ENCODE measurements around the gene LLGL2. TPM values are rescaled to one million over a fixed set of nuclear protein-coding genes. Genes with fewer than 3 reads are reported as not detected.

The LLGL2 gene
- polyA plus RNA-seq (13.8 to 28.2 TPM (median 14.9 TPM) in 3 replicates), polyA minus RNA-seq (16.4 to 19.0 TPM (median 16.5 TPM) in 3 replicates)
- polyA plus RNA-seq (2011; ENCODE audit: low read depth) = 43.5 TPM
- polyA plus RNA-seq (2011; cell fraction: cytosol; rRNA removed) = 10.1 and 19.5 TPM in 2 replicates
- 37.9 and 41.0 TPM in 2 replicates for polyA plus RNA-seq (2011; cell fraction: nucleus; rRNA removed)
- polyA plus RNA-seq (2012; ENCODE audit: low replicate concordance) = 20.6 and 59.9 TPM in 2 replicates
- polyA minus RNA-seq (2011; cell fraction: cytosol; rRNA and poly(A)+ RNA removed) = 36.6 TPM
- polyA minus RNA-seq (2011; cell fraction: nucleus; rRNA and poly(A)+ RNA removed) = 23.8 and 27.2 TPM in 2 replicates

DNA sequence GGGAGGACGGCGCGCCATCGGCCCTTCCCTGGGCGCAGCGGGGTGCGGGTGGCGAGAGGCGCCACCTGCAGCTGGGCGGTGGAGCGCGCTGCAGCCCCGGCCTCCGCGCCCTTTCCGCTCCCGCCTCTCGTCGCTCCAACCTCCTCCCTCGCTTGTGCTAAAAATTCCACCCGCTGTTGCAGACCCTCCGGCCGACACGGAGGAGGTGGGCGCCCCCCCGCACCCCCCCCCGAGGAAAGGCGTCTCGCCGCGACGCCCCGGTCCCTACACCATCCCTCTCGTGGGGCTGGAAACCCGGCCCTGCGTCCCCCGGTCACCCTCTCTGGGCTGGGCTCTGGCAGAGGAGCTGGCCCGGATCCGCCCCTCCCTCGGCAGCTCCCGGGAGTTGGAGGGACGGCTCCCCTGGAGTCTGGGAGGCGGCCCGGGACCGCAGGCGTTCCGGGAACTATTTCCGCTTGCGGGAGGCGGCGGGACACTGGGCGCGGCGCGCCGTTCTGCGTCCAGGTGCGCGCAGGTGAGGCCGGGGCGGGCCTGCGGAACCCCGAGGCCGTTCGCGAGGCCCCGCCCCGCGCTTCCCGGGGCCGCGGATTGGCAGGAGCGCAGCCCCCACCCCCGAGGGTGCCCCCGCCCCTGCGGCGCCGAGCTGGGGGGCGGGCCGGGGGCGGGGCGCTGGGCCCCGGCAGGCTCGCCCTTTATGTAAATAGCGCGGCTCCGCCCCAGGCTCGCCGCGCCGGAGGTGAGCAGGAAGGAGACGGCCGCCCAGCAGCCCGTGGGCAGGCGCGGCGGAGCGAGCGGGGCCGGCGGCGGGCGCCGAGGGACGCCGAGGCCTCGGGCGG is at the start of gene LLGL2:
Gene LLGL2 (plus strand): TSS at position 728 of the 836 bp plus-strand sequence. CDS start 17,730 bp downstream, outside the sequence.
- Histone ChIP-seq H4K20me1 (ENCODE audit: control insufficient read depth, extremely low read depth, insufficient read depth, low read length) (no peaks in the 10 kb centered on the region), H3K9me1 (ENCODE audit: control insufficient read depth, extremely low read depth, insufficient read depth, low read length) (no peaks in the 10 kb centered on the region), H2AFZ (ENCODE audit: control insufficient read depth, low read length) (peak within 1 kb of the TSS; percentile 60), H3K9me3 (ENCODE audit: control insufficient read depth, low read depth, low read length) (no peaks in the 10 kb centered on the region), H3K27ac (ENCODE audit: control insufficient read depth, insufficient read depth, low read length) (peak within 1 kb of the TSS; percentile 36), H3K27me3 (ENCODE audit: control insufficient read depth, extremely low read depth, insufficient read depth, low read length) (no peaks in the 10 kb centered on the region), H3K4me3 (ENCODE audit: control insufficient read depth in 2 of 3, extremely low read depth in 1 of 3, insufficient read depth in 2 of 3, low read depth in 1 of 3, low read length in 3 of 3) (peak within 1 kb of the TSS; percentile 63 to 92 (median 78)), H3K4me1 (ENCODE audit: control insufficient read depth, extremely low read depth, insufficient read depth, low read length) (peaks cover 6% of the 10 kb centered on the region), H3K79me2 (ENCODE audit: control insufficient read depth, insufficient read depth, low read length) (no peaks in the 10 kb centered on the region), H3K4me2 (ENCODE audit: control insufficient read depth, extremely low read depth, insufficient read depth, low read depth, low read length) (peak within 1 kb of the TSS; percentile 97), H3K9ac (ENCODE audit: control insufficient read depth, extremely low read depth, insufficient read depth, low read length) (peak within 1 kb of the TSS; percentile 63), H3K36me3 (ENCODE audit: control insufficient read depth in 2 of 2, extremely low read depth in 1 of 2, insufficient read depth in 2 of 2, low read length in 2 of 2) (peaks cover 7 to 11% of the 10 kb centered on the region in 2 experiments)
- no peak for TF ChIP-seq EZH2 (IDR thresholded peaks at IDR 0.05; ENCODE audit: low read length)
- peak; percentile 32 to 77 (median 67) for TF ChIP-seq CTCF (optimal IDR thresholded peaks at IDR 0.05 in 1 of 3, IDR thresholded peaks at IDR 0.05 in 1 of 3, conservative IDR thresholded peaks at IDR 0.05 in 1 of 3; ENCODE audit: extremely low read depth in 1 of 3, insufficient read depth in 2 of 3, low read length in 3 of 3)
- FAIRE-seq (no peak), DNase-seq (ENCODE audit: low read depth, low spot score) (no peak)
- dilution Hi-C loops (cut with MboI; ENCODE audit: extremely low pct_ligation_motif_present, low sequenced_read_pairs) = no loop called here

DNA sequence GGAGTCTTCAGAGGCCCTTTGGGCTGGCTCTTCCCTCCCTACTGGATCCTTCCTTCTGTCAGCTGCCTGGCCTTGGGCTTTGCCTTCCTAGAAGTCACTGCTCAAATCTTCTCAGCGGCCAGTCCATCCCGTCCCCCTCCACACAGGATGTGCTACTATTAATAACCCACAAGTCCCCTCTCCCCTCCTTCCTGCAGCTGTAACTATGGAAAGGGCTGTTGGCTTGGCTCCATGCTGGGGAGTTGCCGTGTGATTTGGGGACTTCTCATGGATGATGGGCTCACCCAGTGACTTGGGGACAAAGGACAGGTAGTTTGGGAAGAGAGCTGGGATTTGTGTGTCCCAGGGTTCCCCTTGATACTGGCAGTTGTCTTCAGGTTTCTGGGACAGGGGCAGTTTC is 49.6 kb upstream of the LLGL2 start:
- Histone ChIP-seq H2AFZ (ENCODE audit: control insufficient read depth, low read length) (no peak overlapping the region), H3K4me2 (ENCODE audit: control insufficient read depth, extremely low read depth, insufficient read depth, low read depth, low read length) (no peak overlapping the region), H3K27ac (ENCODE audit: control insufficient read depth, insufficient read depth, low read length) (no peak overlapping the region), H3K36me3 (ENCODE audit: control insufficient read depth in 2 of 2, extremely low read depth in 1 of 2, insufficient read depth in 2 of 2, low read length in 2 of 2) (peaks cover 2 to 14% of the 10 kb centered on the region in 2 experiments), H3K9me1 (ENCODE audit: control insufficient read depth, extremely low read depth, insufficient read depth, low read length) (no peaks in the 10 kb centered on the region), H3K9ac (ENCODE audit: control insufficient read depth, extremely low read depth, insufficient read depth, low read length) (no peak overlapping the region), H3K27me3 (ENCODE audit: control insufficient read depth, extremely low read depth, insufficient read depth, low read length) (no peaks in the 10 kb centered on the region), H3K4me3 (ENCODE audit: control insufficient read depth in 2 of 3, extremely low read depth in 1 of 3, insufficient read depth in 2 of 3, low read depth in 1 of 3, low read length in 3 of 3) (no peak overlapping the region), H4K20me1 (ENCODE audit: control insufficient read depth, extremely low read depth, insufficient read depth, low read length) (no peaks in the 10 kb centered on the region), H3K79me2 (ENCODE audit: control insufficient read depth, insufficient read depth, low read length) (no peaks in the 10 kb centered on the region), H3K9me3 (ENCODE audit: control insufficient read depth, low read depth, low read length) (no peaks in the 10 kb centered on the region), H3K4me1 (ENCODE audit: control insufficient read depth, extremely low read depth, insufficient read depth, low read length) (peaks cover 8% of the 10 kb centered on the region)
- dilution Hi-C loops (cut with MboI; ENCODE audit: extremely low pct_ligation_motif_present, low sequenced_read_pairs) = no loop called here
- FAIRE-seq (no peak), DNase-seq (ENCODE audit: low read depth, low spot score) (no peak)
- TF ChIP-seq CTCF (optimal IDR thresholded peaks at IDR 0.05 in 1 of 3, IDR thresholded peaks at IDR 0.05 in 1 of 3, conservative IDR thresholded peaks at IDR 0.05 in 1 of 3; ENCODE audit: extremely low read depth in 1 of 3, insufficient read depth in 2 of 3, low read length in 3 of 3) (no peak), EZH2 (IDR thresholded peaks at IDR 0.05; ENCODE audit: low read length) (no peak)

Measured in keratinocyte (primary cell).